Stomach (tissue), 9 donors: ENCODE measurements around the gene HMGN4. TPM values are rescaled to one million over a fixed set of nuclear protein-coding genes. Genes with fewer than 3 reads are reported as not detected.

Experiments used
- DNase-seq, 2 donors: peaks; one replicate each; pipeline versions ENCODE4 v3.0.0 to v3.0.0-alpha.2; 2013 to 2019
- H3K27ac ChIP-seq, 5 donors: fragments of 200-600 bp in 4 of 5; sonication (generic) in 4 of 5; one replicate each; pipeline ENCODE4 v1.5.1; 2013 to 2019; ENCODE audit warnings: mild to moderate bottlenecking in 1 of 5, moderate library complexity in 1 of 5
- H3K27me3 ChIP-seq, 3 donors: fragments of 200-600 bp; sonication (generic); one replicate each; pipeline ENCODE4 v1.5.1; 2017 to 2019; ENCODE audit warnings: mixed run types in 1 of 3
- H3K36me3 ChIP-seq, 4 donors: fragments of 200-600 bp; sonication (generic); 1 replicate in 3 of 4; 2 replicates in 1 of 4; pipeline ENCODE4 v1.5.1; 2016 to 2019
- H3K4me1 ChIP-seq, 4 donors: fragments of 200-600 bp; sonication (generic); one replicate each; pipeline ENCODE4 v1.5.1; 2016 to 2019
- H3K4me3 ChIP-seq, 4 donors: fragments of 200-600 bp; sonication (generic) in 3 of 4; one replicate each; pipeline ENCODE4 v1.5.1; 2016 to 2019; ENCODE audit warnings: mild to moderate bottlenecking in 1 of 4
- H3K9me3 ChIP-seq, 4 donors: fragments of 200-600 bp; sonication (generic); one replicate each; pipeline ENCODE4 v1.5.1; 2016 to 2019
- CTCF ChIP-seq, 7 experiments: fragments of 450-650 bp in 4 of 7; fragments of 200-600 bp in 3 of 7; sonication (generic) in 3 of 7; IDR thresholded peaks; one replicate each; pipeline ENCODE4 v1.5.1; 2016 to 2019; ENCODE audit warnings: antibody characterized with exemption in 7 of 7, control low read depth in 2 of 7, mild to moderate bottlenecking in 1 of 7
- EP300 ChIP-seq: sonication (generic); formaldehyde crosslinking; IDR thresholded peaks from one replicate; pipeline ENCODE4 v1.6.1; 2017; ENCODE audit warnings: antibody characterized with exemption
- POLR2A ChIP-seq, 4 donors: fragments of 450-650 bp; IDR thresholded peaks; one replicate each; pipeline ENCODE4 v1.6.1; 2016; ENCODE audit warnings: antibody characterized with exemption in 4 of 4, control low read depth in 2 of 4, mild to moderate bottlenecking in 1 of 4, moderate library complexity in 1 of 4
- POLR2AphosphoS5 ChIP-seq, 3 donors: sonication (generic); formaldehyde crosslinking; IDR thresholded peaks; one replicate each; pipeline ENCODE4 v1.6.1; 2016; ENCODE audit warnings: antibody characterized with exemption in 3 of 3
- WGBS, 5 donors: extraction: QIAGEN DNeasy Blood & Tissue Kit in 3 of 5; methylation state at CpG; one replicate each; pipeline versions ENCODE4 v1.1.5 to v1.1.7; 2013 to 2018; 5-methylcytosine and 5-hydroxymethylcytosine counted together
- intact Hi-C: fragments of 100-400 bp; cut with DNase I; formaldehyde crosslinking; loops from one replicate; pipeline ENCODE4 v1.15.1; 2023; ENCODE audit warnings: low total_unique reads
- polyA plus RNA-seq, 3 donors: library from polyadenylated mRNA; stranded (reverse); fragments of 200-250 nt; gene quantifications; one replicate each; pipeline ENCODE4 v1.2.3, GENCODE V29; 2013
- total RNA-seq, 5 donors: library from RNA; depleted of rRNA; stranded (reverse); fragments of >200 nt; gene quantifications; one replicate each; pipeline versions ENCODE4 v1.1.0 to v1.2.3, GENCODE V29; 2014 to 2016
- donor health status: healthy with polysubstance abuse.
- donor health status: Bipolar disorder and iron deficiency.
- donor health status: healthy.

HMGN4 gene
- total and polyA plus RNA-seq, 8 donors: 11.3 to 96.0 (median 37.7) TPM

GRCh38 chr6:26569433-26569764 is 31.2 kb downstream of the HMGN4 start:
- Histone ChIP-seq H3K27me3 (no peaks in the 10 kb centered on the region), H3K9me3 (no peaks in the 10 kb centered on the region), H3K36me3 (no peaks in the 10 kb centered on the region), H3K4me3 (peak overlapping the region; percentile 45 to 50 (median 45)), H3K27ac (peak overlapping the region in 2 of 5 donors; percentile 23 to 79), H3K4me1 (peaks cover 10 to 27% (median 18%) of the 10 kb centered on the region in 4 donors)
- 2 to 15% (median 11%) methylated on average over 2 of the region's 2 CpGs for WGBS, 5 donors
- no peak for TF ChIP-seq POLR2A (IDR thresholded peaks at IDR 0.05)
- no peak for TF ChIP-seq CTCF (IDR thresholded peaks at IDR 0.05)
- TF ChIP-seq EP300: no peak
- TF ChIP-seq POLR2AphosphoS5 (IDR thresholded peaks at IDR 0.05): no peak
- no peak for DNase-seq
- intact Hi-C loops: no loop called here

- DNase-seq: no peak
Observed at GRCh38 chr6:26570027-26570809, 32.1 kb downstream of the HMGN4 start.

GRCh38 chr6:26571592-26572296 is 33.6 kb downstream of the HMGN4 start:
- Histone ChIP-seq H3K27me3 (peaks cover 0 to 12% (median under 1%) of the 10 kb centered on the region in 3 donors), H3K27ac (peak overlapping the region; percentile 15 to 69 (median 61)), H3K9me3 (no peaks in the 10 kb centered on the region), H3K4me3 (peak overlapping the region; percentile 27 to 48 (median 42)), H3K4me1 (peaks cover 10 to 33% (median 19%) of the 10 kb centered on the region in 4 donors), H3K36me3 (no peaks in the 10 kb centered on the region)
- WGBS, 5 donors: 2 to 4% (median 4%) methylated on average over 24 of the region's 24 CpGs
- intact Hi-C loops: no loop called here
- peak in 1 of 2 donors; percentile 86 for DNase-seq
- TF ChIP-seq CTCF (IDR thresholded peaks at IDR 0.05) (no peak), POLR2AphosphoS5 (IDR thresholded peaks at IDR 0.05) (peak in 1 of 3 donors; percentile 60), EP300 (no peak)

More at GRCh38 chr6:26570027-26570809, 32.1 kb downstream of the HMGN4 start:
- H3K4me3 ChIP-seq: no peak overlapping the region
- no peaks in the 10 kb centered on the region for H3K27me3 ChIP-seq
- no peak overlapping the region for H3K27ac ChIP-seq
- intact Hi-C loops: no loop called here
- no peak for TF ChIP-seq EP300
- TF ChIP-seq POLR2A (IDR thresholded peaks at IDR 0.05): no peak
- TF ChIP-seq POLR2AphosphoS5 (IDR thresholded peaks at IDR 0.05): no peak
- no peak for TF ChIP-seq CTCF (IDR thresholded peaks at IDR 0.05)
- WGBS, 5 donors: 76 to 80% (median 79%) methylated on average over 21 of the region's 21 CpGs
- peaks cover 10 to 27% (median 18%) of the 10 kb centered on the region in 4 donors for H3K4me1 ChIP-seq
- H3K36me3 ChIP-seq: no peaks in the 10 kb centered on the region
- no peaks in the 10 kb centered on the region for H3K9me3 ChIP-seq

- Histone ChIP-seq H3K4me3 (no peak overlapping the region), H3K27ac (no peak overlapping the region), H3K27me3 (peaks cover 0 to 46% (median 17%) of the 10 kb centered on the region in 3 donors), H3K9me3 (peaks cover 0 to 24% (median 15%) of the 10 kb centered on the region in 4 donors), H3K36me3 (no peaks in the 10 kb centered on the region), H3K4me1 (peaks cover 0 to 30% (median 12%) of the 10 kb centered on the region in 4 donors)
- WGBS, 5 donors: 52 to 71% (median 63%) methylated on average over 10 of the region's 10 CpGs
- TF ChIP-seq EP300: no peak
- TF ChIP-seq POLR2A (IDR thresholded peaks at IDR 0.05): no peak
- TF ChIP-seq CTCF (IDR thresholded peaks at IDR 0.05): no peak
- no peak for TF ChIP-seq POLR2AphosphoS5 (IDR thresholded peaks at IDR 0.05)
- intact Hi-C loops: no loop called here
- no peak for DNase-seq
Observed at GRCh38 chr6:26575494-26575939, 37.4 kb downstream of the HMGN4 start.
